ENCODE data around the gene TNK1. TPM values are rescaled to one million over a fixed set of nuclear protein-coding genes. Genes with fewer than 3 reads are reported as not detected.

The TNK1 gene
- total and polyA plus RNA-seq, 12 donors: 1.1 to 4.4 (median 2.1) TPM

GRCh38 chr17:7417056-7417655 is 36.3 kb downstream of the TNK1 start:
- DNase-seq (no peak), ATAC-seq (no peak)
- intact Hi-C loops (cut with DNase I): no loop called here
- H3K4me1 ChIP-seq: no peaks in the 10 kb centered on the region
- no peaks in the 10 kb centered on the region for H3K9me3 ChIP-seq
- no peak overlapping the region for H3K27ac ChIP-seq
- WGBS, 2 donors: 95 to 96% methylated on average over 49 to 54 of the region's 54 CpGs
- no peaks in the 10 kb centered on the region for H3K27me3 ChIP-seq
- peaks cover 0 to 10% (median 0%) of the 10 kb centered on the region in 9 donors for H3K36me3 ChIP-seq
- no peak overlapping the region for H3K4me3 ChIP-seq
- TF ChIP-seq CTCF (IDR thresholded peaks at IDR 0.05): no peak

GRCh38 chr17:7418472-7419152 is 37.7 kb downstream of the TNK1 start:
- H3K9me3 ChIP-seq: no peaks in the 10 kb centered on the region
- WGBS, 2 donors: 73 to 78% methylated on average over 18 of the region's 18 CpGs
- no peaks in the 10 kb centered on the region for H3K27me3 ChIP-seq
- H3K27ac ChIP-seq: no peak overlapping the region
- H3K4me1 ChIP-seq: no peaks in the 10 kb centered on the region
- TF ChIP-seq CTCF (IDR thresholded peaks at IDR 0.05): no peak
- ATAC-seq: no peak
- H3K4me3 ChIP-seq: no peak overlapping the region
- intact Hi-C loops (cut with DNase I): no loop called here
- no peak for DNase-seq
- H3K36me3 ChIP-seq: peaks cover 0 to 10% (median 0%) of the 10 kb centered on the region in 9 donors

GRCh38 chr17:7419819-7420610 is 39.1 kb downstream of the TNK1 start, which contains the start of gene SPEM1:
TSS of gene SPEM1 (plus strand) at chr17:7420324. CDS start at chr17:7420385, 61 bp downstream.
- intact Hi-C loops (cut with DNase I): no loop called here
- Histone ChIP-seq H3K36me3 (peaks cover 0 to 10% (median 0%) of the 10 kb centered on the region in 9 donors), H3K27ac (no peak within 1 kb of the TSS), H3K4me3 (no peak within 1 kb of the TSS), H3K4me1 (no peaks in the 10 kb centered on the region), H3K27me3 (no peaks in the 10 kb centered on the region), H3K9me3 (no peaks in the 10 kb centered on the region)
- ATAC-seq (no peak), DNase-seq (no peak)
- TF ChIP-seq CTCF (IDR thresholded peaks at IDR 0.05): no peak
- 76 to 83% methylated on average over 17 of the region's 17 CpGs for WGBS, 2 donors

- WGBS, 2 donors: 94 to 96% methylated on average over 16 of the region's 16 CpGs
- no peak for TF ChIP-seq CTCF (IDR thresholded peaks at IDR 0.05)
- no peaks in the 10 kb centered on the region for H3K9me3 ChIP-seq
- DNase-seq: no peak
- ATAC-seq: no peak
- no peak overlapping the region for H3K4me3 ChIP-seq
- H3K27me3 ChIP-seq: no peaks in the 10 kb centered on the region
- no peaks in the 10 kb centered on the region for H3K4me1 ChIP-seq
- intact Hi-C loops (cut with DNase I): no loop called here
- H3K27ac ChIP-seq: no peak overlapping the region
- peaks cover 0 to 10% (median 0%) of the 10 kb centered on the region in 9 donors for H3K36me3 ChIP-seq
Measured at GRCh38 chr17:7421186-7421585, 40.3 kb downstream of the TNK1 start.
